Measurements from ENCODE around the gene SRL. TPM values are rescaled to one million over a fixed set of nuclear protein-coding genes. Genes with fewer than 3 reads are reported as not detected.

SRL gene
- total and polyA plus RNA-seq, 2 experiments from 2014 or later = 1.1 TPM; not detected in 1

- H2AFZ ChIP-seq = no peak overlapping the region
- TF ChIP-seq EZH2phosphoT487 (IDR thresholded peaks at IDR 0.05; ENCODE audit: low read depth, severe bottlenecking, unreplicated experiment) = no peak
- no peak for TF ChIP-seq CTCF (IDR thresholded peaks at IDR 0.05; ENCODE audit: poor library complexity)
- no peak for TF ChIP-seq EZH2 (IDR thresholded peaks at IDR 0.05; ENCODE audit: borderline replicate concordance)
- no peaks in the 10 kb centered on the region for H4K20me1 ChIP-seq (ENCODE audit: insufficient read depth, poor library complexity, severe bottlenecking)
- WGBS (ENCODE audit: low lambda C conversion rate, missing lambda C conversion rate) = 84% methylated on average over 10 of the region's 10 CpGs
- no peaks in the 10 kb centered on the region for H3K27me3 ChIP-seq
- peaks cover 4% of the 10 kb centered on the region for H3K4me1 ChIP-seq (ENCODE audit: insufficient read depth)
- no peaks in the 10 kb centered on the region for H3K79me2 ChIP-seq
- DNase-seq (ENCODE audit: low spot score) = no peak
- H3K4me3 ChIP-seq = no peak overlapping the region
- H3K27ac ChIP-seq = no peak overlapping the region
- H3K4me2 ChIP-seq = no peak overlapping the region
- no peaks in the 10 kb centered on the region for H3K36me3 ChIP-seq (replicated peaks; ENCODE audit: insufficient read depth, low read depth)
- H3K9me2 ChIP-seq (replicated peaks; ENCODE audit: insufficient read depth) = no peaks in the 10 kb centered on the region
- H3K9me3 ChIP-seq (ENCODE audit: low read depth) = no peaks in the 10 kb centered on the region
Measured at GRCh38 chr16:4285167-4285566, 43.3 kb upstream of the SRL start.

- DNase-seq (ENCODE audit: low spot score) = no peak
- TF ChIP-seq EZH2 (IDR thresholded peaks at IDR 0.05; ENCODE audit: borderline replicate concordance) (no peak), CTCF (IDR thresholded peaks at IDR 0.05; ENCODE audit: poor library complexity) (no peak), EZH2phosphoT487 (IDR thresholded peaks at IDR 0.05; ENCODE audit: low read depth, severe bottlenecking, unreplicated experiment) (no peak)
- no peaks in the 10 kb centered on the region for H3K36me3 ChIP-seq (replicated peaks; ENCODE audit: insufficient read depth, low read depth)
- H3K9me2 ChIP-seq (replicated peaks; ENCODE audit: insufficient read depth) = no peaks in the 10 kb centered on the region
- H3K27ac ChIP-seq = no peak overlapping the region
- no peaks in the 10 kb centered on the region for H4K20me1 ChIP-seq (ENCODE audit: insufficient read depth, poor library complexity, severe bottlenecking)
- H3K4me1 ChIP-seq (ENCODE audit: insufficient read depth) = no peaks in the 10 kb centered on the region
- H3K9me3 ChIP-seq (ENCODE audit: low read depth) = no peaks in the 10 kb centered on the region
- H3K27me3 ChIP-seq = no peaks in the 10 kb centered on the region
- no peak overlapping the region for H3K4me2 ChIP-seq
- WGBS (ENCODE audit: low lambda C conversion rate, missing lambda C conversion rate) = 83% methylated on average over 2 of the region's 2 CpGs
- no peaks in the 10 kb centered on the region for H3K79me2 ChIP-seq
- H3K4me3 ChIP-seq = no peak overlapping the region
- no peak overlapping the region for H2AFZ ChIP-seq
Measured at GRCh38 chr16:4283939-4284338, 42.1 kb upstream of the SRL start.

- Histone ChIP-seq H4K20me1 (ENCODE audit: insufficient read depth, poor library complexity, severe bottlenecking) (no peaks in the 10 kb centered on the region), H3K27me3 (no peaks in the 10 kb centered on the region), H3K27ac (no peak overlapping the region), H2AFZ (no peak overlapping the region), H3K9me3 (ENCODE audit: low read depth) (no peaks in the 10 kb centered on the region), H3K4me3 (no peak overlapping the region), H3K36me3 (replicated peaks; ENCODE audit: insufficient read depth, low read depth) (no peaks in the 10 kb centered on the region), H3K9me2 (replicated peaks; ENCODE audit: insufficient read depth) (no peaks in the 10 kb centered on the region), H3K4me2 (no peak overlapping the region), H3K79me2 (no peaks in the 10 kb centered on the region), H3K4me1 (ENCODE audit: insufficient read depth) (no peaks in the 10 kb centered on the region)
- TF ChIP-seq EZH2 (IDR thresholded peaks at IDR 0.05; ENCODE audit: borderline replicate concordance) (no peak), EZH2phosphoT487 (IDR thresholded peaks at IDR 0.05; ENCODE audit: low read depth, severe bottlenecking, unreplicated experiment) (no peak)
- WGBS (ENCODE audit: low lambda C conversion rate, missing lambda C conversion rate) = 89% methylated on average over 8 of the region's 8 CpGs
- no peak for DNase-seq (ENCODE audit: low spot score)
Measured at GRCh38 chr16:4283441-4283840, 41.6 kb upstream of the SRL start.

GRCh38 chr16:4280625-4281024, 38.7 kb upstream of the SRL start:
- Histone ChIP-seq H3K9me3 (ENCODE audit: low read depth) (no peaks in the 10 kb centered on the region), H3K4me1 (ENCODE audit: insufficient read depth) (no peaks in the 10 kb centered on the region), H3K4me3 (no peak overlapping the region), H4K20me1 (ENCODE audit: insufficient read depth, poor library complexity, severe bottlenecking) (no peaks in the 10 kb centered on the region), H3K27me3 (no peaks in the 10 kb centered on the region), H3K4me2 (no peak overlapping the region), H3K36me3 (replicated peaks; ENCODE audit: insufficient read depth, low read depth) (no peaks in the 10 kb centered on the region), H3K79me2 (no peaks in the 10 kb centered on the region), H2AFZ (no peak overlapping the region), H3K9me2 (replicated peaks; ENCODE audit: insufficient read depth) (no peaks in the 10 kb centered on the region), H3K27ac (no peak overlapping the region)
- DNase-seq (ENCODE audit: low spot score) = no peak
- 96% methylated on average over 2 of the region's 2 CpGs for WGBS (ENCODE audit: low lambda C conversion rate, missing lambda C conversion rate)
- TF ChIP-seq EZH2phosphoT487 (IDR thresholded peaks at IDR 0.05; ENCODE audit: low read depth, severe bottlenecking, unreplicated experiment) (no peak), CTCF (IDR thresholded peaks at IDR 0.05; ENCODE audit: poor library complexity) (no peak), EZH2 (IDR thresholded peaks at IDR 0.05; ENCODE audit: borderline replicate concordance) (no peak)

Data from hepatocyte (in vitro differentiated cells).